ENCODE results near the gene RSF1.
A peak's percentile ranks its signal among the peaks of the same experiment; 100 is the strongest.

Gene RSF1

DNA sequence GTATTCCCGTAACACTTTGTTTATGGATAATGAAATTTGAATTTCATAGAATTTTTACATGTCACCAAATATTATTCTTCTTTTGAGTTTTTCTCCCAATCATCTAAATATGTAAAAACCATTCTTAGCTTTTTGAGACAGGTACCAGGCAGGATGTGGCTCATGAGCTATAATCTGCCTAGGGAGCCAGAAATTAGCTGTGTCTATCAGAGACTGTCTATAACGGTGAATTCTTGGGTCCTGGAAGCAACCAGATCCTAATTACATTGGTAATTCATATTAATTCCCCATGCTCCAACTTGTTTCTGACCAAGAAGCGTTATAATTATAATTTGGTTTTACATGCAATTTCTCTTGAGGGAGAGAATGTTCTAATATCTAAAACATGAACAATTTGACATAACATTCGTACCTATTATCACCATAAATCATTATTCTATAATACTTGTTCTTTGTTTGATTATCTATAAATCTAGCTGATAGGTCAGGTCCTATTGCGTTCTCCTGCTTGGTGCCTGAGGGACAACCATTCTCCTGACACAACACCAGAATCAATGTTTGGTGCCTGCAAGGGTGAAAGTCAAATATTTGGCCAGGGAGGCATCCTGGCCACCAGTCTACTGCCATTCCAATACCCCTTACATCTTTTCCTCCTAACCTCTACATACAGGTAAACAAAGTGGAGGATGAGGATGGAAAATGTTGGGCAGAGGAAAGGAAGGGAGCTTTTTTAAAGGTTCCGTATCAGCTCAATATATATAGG lies 69.9 kb downstream of the RSF1 start:
- DNase-seq (ENCODE audit: low spot score), result no peak

DNA sequence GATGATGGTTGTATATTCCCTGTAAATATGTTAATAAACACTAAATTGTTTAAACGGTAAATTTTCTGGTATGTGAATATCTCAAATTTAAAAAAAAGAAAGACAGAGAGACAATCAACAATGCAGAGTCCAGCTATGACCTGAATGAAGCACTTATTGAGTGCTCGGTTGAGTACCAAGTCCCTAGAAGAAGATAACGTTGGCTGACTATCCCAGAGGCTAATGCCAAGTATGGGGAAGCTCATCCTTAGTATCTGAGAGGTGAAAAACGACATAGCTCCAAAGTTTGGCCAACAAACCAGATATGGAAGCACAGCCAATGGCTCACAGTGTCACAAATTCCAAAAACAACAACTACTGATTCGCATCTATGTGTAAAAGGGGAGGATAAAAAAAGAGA lies 71.3 kb downstream of the RSF1 start:
- DNase-seq (ENCODE audit: low spot score), result no peak

DNA sequence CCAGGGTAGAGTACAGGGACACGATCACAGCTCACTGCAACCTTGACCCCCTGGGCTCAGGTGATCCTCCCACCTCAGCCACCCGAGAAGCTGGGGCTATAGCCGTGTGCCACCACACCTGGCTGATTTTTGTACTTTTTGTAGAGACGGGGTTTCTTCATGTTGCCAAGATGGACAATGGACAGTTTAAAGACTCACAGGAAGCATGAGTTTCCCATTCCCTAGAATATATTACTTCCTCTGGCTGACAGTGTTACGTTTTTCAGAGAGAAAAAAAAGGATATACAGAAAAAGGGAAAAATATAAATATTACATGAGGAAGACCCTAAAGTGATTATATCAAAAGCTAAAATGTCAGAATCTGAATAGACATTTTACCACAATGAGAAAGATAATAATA lies 72.3 kb downstream of the RSF1 start:
- DNase-seq (ENCODE audit: low spot score), result no peak

DNA sequence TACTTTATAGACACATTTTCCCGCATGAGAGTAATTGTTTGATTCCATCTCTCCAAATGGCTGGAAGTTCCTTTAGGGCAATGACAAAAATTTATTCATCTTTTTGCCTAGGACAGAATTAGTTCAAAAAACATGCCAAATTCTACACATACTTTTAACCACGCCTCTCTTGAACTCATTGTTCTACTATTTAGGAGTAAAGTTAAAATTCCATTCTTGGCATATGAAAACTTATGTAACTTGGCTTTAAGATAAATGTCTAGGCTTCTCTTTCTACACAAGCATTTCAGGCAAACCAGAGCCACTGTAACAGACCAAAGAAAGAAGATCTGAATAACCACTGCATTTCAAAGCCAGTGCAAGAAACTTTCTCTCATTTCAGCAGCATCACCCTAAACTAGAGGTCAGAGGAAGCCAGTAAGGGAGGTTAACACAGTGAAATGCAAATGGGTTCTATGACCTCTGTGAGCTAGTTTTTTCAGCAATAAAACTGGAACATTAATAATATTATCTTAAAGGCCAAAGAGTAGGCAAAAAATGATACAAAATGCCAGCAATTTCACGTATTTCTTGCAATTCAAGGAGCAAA lies 73.0 kb downstream of the RSF1 start:
- no peak for DNase-seq (ENCODE audit: low spot score)

DNA sequence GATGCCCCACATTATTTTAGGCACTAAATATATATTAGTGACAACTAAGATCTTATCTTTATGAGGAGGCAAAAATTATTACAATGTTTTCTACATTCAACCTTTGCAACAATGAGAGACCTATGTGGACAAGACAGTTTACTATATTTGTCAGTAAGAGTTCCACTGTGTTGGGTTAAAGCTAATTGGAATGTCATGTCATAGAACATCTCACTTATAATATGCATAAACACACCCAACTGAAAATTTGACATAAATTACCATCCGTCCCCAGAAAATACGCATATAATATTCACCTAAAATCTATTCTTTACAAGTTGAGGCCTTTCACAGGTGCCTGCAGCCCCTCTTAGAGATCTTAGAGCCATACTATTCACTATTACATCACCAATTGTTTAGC lies 84.0 kb downstream of the RSF1 start:
- DNase-seq (ENCODE audit: low spot score), result no peak

DNA sequence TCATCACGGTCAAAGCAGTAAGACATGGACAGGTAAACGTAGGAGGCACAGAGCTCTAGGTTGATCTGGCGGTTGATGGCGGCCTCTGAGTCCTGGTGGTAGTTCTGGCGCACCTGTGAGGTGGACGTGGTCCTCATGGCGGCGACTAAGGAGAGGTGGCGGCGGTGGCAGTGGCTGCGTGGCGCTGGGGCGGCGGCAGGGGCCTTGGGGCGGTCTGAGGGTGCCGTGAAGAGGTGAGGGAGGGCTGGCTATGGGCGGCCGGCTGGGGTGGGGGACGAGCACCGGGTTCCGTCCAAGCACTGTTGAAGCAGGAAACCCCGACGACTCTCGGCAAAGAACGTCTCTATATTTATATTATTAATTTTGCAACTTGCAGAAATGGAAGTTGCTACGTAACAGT lies 85.6 kb downstream of the RSF1 start:
- DNase-seq (ENCODE audit: low spot score), result no peak

DNA sequence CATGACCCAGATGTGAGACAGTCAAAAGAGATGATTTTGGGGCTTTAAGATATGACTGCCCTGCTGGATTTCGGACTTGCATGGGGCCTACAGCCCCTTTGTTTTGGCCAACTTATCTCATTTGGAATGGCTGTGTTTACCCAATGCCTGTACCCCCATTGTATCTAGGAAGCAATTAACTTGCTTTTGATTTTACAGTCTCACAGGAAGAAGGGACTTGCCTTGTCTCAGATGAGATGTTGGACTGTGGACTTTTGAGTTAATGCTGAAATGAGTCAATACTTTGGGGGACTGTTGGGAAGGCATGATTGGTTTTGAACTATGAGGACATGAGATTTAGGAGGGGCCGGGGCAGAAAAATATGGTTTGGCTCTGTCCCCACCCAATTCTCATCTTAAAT lies 88.4 kb downstream of the RSF1 start:
- no peak for DNase-seq (ENCODE audit: low spot score)

DNA sequence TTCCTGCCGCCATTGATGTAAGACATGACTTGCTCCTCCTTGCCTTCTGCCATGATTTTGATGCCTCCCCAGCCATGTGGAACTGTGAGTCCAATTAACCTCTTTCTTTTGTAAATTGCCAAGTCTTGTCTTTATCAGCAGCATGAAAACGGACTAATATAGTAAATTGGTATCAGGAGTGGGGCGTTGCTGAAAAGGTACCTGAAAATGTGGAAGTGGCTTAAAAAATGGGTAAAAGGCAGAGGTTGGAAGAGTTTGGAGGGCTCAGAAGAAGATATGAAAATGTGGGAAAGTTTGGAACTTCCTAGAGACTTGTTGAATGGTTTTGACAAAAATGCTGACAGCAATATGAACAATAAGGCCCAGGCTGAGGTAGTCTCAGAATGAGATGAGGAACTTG lies 89.7 kb downstream of the RSF1 start:
- no peak for DNase-seq (ENCODE audit: low spot score)

DNA sequence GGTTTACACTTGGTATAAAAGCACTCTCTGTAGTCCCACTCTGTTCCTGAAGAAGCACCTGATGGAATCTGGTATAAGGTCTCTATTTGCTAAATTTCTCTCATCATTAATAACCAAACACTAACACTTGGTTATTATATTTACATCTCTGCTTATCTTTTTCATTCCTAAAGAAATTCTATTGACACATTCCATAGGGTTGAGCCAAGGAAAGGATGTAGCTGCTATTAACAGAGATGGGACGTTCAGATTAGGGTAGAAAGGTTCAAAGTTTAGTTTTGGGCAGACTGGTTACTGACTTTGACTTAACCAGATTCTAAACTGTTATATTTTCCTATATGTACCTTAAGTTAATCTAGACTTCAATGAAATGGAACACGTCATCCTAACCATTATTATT lies 91.5 kb downstream of the RSF1 start:
- DNase-seq (ENCODE audit: low spot score), result no peak

DNA sequence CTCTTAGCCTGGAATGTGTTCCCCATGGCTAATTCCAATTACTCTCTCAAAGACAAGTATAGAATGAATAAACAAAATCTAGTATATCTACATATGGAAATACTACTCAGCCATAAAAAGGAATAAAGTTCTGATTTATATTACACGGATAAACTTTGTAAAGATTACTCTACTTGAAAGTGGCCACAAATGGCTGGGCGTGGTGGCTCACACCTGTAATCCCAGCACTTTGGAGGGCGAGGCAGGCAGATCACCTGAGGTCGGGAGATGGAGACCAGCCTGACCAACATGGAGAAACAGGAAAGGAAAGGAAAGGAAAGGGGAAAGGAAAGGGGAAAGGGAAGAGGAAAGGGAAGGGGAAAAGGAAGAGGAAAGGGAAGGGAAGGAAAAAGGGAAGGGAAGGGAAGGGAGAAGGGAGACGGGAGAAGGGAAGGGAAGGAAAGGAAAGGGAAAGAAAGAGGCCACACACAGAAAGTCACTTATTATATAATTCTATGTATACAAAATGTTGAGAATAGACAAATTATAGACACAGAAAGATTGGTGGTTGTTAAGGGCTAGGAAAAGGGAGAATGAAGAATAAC lies 92.2 kb downstream of the RSF1 start:
- no peak for DNase-seq (ENCODE audit: low spot score)

DNA sequence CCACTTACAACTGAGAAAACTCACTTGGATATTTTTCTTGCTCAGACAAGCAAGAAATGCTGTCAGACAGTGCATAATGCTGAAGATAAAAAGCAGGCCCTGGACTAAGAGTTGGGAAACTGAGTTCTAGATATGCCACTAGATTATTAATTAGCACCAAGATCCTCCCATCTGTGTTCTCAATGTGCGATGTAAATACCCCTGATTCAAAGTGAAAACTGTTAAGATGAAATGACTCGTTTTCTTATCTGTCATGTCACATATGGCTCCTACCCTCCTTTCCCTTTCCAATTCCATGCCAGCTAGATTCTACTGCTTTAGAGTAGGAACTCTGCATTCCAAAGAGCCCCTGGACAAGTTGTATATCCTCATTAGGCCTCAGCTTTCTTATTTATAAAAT lies 94.0 kb downstream of the RSF1 start:
- no peak for DNase-seq (ENCODE audit: low spot score)

DNA sequence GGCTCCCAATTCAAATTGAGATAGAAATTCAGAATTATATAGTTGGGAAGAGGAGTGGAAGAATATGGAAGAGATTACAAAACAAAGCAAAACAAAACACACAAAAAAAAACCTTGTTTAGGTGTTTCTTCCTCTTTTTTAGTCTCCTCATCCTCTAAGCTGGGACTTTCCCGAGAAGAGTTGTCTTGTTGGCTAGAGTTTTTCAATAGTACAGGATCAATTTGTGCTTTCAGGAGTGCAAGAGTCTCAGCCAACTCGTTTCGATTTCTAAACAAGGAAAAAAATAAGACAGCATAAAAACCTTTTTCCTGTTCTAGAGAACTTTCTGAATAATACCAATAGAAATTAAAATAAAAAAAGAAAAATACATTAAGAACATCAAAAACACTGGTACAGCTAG lies 95.1 kb downstream of the RSF1 start:
- peak; percentile 0 for DNase-seq (ENCODE audit: low spot score)

DNA sequence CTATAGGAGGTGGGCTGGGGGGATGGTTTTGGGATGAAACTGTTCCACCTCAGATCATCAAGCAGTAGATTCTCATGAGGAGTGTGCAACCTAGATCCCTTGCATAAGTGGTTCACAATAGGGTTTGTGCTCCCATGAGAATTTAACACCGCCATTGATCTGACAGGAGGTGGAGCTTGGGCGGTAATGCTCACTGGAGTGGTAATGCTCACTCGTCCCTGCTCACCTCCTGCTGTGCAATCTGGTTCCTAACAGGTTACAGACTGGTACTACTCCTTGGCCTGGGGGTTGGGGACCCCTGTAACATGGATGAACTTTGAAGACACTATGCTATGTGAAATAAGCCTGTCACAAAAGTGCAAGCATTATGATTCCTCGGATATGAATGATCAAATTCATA lies 95.9 kb downstream of the RSF1 start:
- DNase-seq (ENCODE audit: low spot score), result no peak

DNA sequence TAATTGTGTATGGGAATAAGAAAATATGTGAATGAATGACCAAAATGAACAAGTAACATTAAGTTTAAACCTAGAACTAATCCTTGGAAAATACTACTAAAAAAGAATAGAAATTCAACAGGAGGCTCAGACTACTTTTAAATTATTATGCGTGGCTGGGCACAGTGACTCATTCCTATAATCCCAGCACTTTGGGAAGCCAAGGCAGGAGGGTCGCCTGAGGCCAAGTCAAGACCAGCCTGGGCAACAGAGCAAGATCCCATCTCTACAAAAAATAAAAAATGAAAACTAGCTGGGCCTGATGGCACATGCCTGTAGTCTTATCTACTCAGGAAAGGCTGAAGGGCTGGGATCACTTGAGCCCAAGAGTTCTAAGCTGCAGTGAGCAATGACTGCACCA lies 97.5 kb downstream of the RSF1 start:
- DNase-seq (ENCODE audit: low spot score), result no peak

DNA sequence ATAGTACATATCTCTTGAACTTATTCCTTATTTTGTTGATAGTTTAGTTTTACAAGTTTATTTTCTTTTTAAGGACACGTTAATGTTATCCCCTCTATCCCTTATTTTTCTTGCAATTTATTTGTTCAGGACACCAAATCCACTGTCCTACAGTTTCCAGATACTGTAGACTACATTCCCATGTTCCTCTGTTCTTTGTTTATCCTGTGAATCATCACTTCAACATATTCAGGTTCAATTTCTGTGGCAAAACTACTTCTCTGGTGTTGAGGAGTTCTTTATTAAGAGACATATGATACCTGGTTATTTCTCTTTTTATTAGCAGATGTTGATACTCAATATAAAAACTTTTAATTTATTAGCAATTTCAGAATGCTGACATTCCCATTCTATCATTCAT lies 110.2 kb downstream of the RSF1 start:
- DNase-seq (ENCODE audit: low spot score), result no peak

DNA sequence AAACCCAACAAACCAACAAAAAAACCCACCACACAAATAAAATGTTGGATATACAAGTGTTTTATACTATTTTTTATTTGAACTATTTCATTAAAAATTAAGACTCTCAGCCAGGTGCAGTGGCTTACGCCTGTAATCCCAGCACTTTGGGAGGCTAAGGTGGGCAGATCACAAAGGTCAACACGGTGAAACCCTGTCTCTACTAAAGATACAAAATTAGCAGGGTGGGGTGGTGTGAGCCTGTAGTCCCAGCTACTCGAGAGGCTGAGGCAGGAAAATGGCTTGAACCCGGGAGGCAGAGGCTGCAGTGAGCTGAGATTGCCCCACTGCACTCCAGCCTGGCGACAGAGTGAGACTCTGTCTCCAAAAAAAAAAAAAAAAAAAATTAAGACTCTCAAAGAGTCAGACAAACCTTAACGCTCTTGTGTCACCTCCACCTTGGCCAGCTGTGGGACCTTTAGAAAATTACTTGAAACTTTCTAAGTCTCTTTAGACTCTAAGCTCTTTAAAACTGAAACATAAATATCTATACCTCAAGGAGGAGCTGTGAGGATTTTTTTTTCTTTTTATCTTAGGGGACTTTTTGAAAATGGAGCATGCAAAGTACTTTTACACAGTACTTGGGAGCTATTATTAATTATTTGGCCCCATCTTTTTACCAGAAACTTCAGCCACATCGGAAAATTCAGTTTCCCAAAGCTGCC lies 114.5 kb downstream of the RSF1 start:
- DNase-seq (ENCODE audit: low spot score), result no peak

DNA sequence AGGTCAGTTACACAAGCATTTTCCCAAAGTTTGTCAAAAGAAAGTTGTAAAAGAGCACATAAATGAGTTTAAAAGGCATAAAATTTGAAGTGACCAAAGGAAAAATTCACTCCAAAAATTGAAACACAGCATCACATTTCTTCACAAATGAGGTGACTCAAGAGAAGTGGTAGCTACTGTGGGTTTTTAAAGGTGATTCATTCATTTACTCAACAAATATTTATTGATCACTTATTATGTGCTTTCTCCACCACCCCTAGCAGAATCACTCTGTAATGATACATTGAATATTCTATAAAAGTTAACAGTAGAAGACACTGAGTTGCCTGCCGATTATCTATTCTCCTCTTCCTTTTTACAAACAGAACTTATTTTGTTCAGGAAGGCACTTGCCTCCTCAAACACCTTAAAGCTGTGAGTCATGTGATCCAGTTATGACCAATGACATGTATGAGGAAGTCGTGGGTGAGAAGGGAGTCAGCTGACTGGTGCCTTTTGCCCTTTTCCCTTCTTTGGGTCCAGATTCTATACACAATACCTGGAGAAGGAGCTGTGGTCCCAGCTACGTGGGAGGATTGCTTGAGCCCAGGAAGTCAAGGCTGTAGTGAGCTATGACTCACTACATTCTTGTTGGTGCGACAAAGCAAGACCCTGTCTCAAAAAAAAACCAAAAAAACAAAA lies 115.2 kb downstream of the RSF1 start:
- DNase-seq (ENCODE audit: low spot score), result no peak

DNA sequence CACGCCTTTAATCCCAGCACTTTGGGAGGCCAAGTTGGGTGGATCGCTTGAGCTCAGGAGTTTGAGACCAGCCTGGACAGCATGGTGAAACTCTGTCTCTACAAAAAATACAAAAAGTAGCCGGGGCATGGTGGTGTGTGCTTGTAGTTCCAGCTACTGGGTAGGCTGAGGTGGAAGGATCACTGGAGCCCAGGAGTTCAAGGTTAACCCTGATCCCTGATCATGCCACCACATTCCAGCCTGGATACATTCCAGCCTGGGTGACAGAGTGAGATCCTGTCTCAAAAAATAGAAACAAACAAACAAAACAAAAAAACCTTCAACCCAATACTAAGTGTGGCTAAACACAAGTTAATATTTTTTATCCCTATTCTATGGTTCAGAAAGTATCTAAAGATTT lies 116.5 kb downstream of the RSF1 start:
- no peak for DNase-seq (ENCODE audit: low spot score)

DNA sequence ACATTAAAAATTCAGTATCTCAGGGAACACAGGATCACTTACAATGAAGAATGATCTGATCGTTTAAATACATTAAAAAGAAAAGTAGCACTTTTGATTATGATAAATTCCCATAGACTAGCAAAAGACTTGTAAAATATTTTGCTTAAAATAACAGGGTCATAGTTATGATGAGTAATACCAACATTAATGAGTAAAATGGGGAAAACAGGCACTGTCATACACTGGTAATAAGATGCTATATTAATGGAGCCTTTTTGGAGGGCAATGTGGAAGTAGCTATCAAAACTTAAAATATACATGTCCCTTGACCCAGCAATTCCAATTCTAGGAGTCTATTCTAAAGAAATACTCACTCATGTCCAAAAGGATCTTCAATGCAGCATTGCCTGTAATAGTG lies 121.1 kb downstream of the RSF1 start:
- DNase-seq (ENCODE audit: low spot score), result no peak

DNA sequence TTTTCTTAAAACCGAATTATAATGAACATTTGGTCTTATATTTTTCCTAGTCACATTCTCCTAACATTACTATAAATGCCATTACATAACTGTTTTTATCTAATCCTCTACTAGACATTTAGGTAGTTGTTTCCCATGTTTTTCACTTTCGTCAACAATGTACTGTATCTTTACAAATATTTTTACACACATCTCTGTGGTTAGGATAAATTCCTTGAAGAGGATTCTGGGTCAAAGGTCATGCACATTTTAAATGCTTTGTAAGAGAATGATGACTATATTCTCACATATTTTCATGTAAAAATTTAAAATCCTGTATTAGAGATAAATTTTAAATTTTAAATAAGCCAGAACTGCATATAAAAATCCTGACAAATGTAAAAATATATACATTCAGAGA lies 121.6 kb downstream of the RSF1 start:
- DNase-seq (ENCODE audit: low spot score), result no peak

DNA sequence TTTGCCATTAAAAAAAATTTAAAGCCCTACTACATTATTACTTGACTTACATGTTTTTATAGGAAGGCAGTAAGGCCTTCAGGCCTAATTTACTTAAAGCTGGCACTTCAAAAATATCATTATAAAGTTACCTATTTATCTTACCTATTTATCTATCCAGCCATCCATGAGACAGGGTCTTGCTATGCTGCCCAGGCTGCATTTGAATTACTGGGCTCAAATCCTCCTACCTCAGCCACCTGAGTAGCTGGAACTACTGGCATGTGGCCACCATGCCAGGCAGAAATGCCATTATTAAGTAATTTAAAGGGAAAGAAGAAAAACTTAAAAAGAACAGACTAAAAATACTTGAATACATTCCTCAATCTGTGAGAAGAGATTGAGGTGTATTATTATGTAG lies 122.7 kb downstream of the RSF1 start:
- no peak for DNase-seq (ENCODE audit: low spot score)

DNA sequence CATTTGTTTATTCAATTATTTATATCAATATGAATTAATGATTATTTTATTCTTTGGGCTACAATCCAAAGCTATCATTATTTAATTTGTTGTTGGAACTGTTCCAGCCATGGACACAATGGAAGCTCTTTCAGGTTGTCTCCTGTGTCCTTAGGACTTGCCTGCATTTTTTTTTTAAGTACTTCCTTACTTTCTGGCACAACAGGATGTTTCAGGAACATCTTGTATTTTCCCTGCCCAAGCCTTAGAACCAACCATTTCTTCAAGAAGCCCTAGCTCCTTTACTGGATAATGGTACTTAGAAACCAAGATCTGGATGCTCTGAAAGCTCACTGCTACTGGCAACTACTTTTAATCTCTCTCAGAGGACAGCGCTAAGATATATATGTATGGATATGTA lies 125.1 kb downstream of the RSF1 start:
- DNase-seq (ENCODE audit: low spot score), result no peak

DNA sequence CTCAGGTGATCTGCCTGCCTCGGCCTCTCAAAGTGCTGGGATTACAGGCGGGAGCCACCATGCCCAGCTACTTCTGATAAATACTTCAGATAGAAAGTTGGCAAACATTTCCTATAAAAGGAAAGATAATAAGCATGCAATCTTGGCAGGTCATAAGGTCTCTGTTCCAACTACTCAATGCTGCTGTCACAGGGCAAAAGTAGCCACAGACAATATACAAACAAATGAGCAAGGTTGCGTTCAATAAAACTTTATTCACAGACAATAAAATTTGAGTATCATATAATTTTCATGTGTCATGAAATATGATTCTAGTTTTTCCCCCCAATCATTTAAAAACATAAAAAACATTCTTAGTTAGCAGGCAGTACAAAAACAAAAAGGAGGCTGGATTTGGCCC lies 129.9 kb downstream of the RSF1 start:
- DNase-seq (ENCODE audit: low spot score), result no peak

All from globus pallidus (tissue), 1 donor.